HepG2 (cell line): ENCODE measurements around the gene RNPS1. TPM values are rescaled to one million over a fixed set of nuclear protein-coding genes. Genes with fewer than 3 reads are reported as not detected.

ENCODE experiments used
- AGO2 ChIP-seq: fragments of 200-400 bp; formaldehyde crosslinking; optimal IDR thresholded peaks from 2 replicates; pipeline ENCODE3; 2017; ENCODE audit warnings: mild to moderate bottlenecking, low read depth, low read length, moderate library complexity
- BRD4 ChIP-seq: sonication (generic); formaldehyde crosslinking; IDR thresholded peaks from 2 replicates; pipeline ENCODE4 v1.4.0; 2020; ENCODE audit warnings: missing genetic modification reagents
- KDM3A ChIP-seq: IDR thresholded peaks from 2 replicates; pipeline ENCODE4 v1.6.1; 2018; ENCODE audit warnings: low read depth, missing compliant biosample characterization
- PTBP1 ChIP-seq: fragments of 200-400 bp; formaldehyde crosslinking; IDR thresholded peaks from 2 replicates; pipeline ENCODE4 v1.6.1; 2018; ENCODE audit warnings: low read length, low read depth; ENCODE audit not compliant: poor library complexity, severe bottlenecking
- THAP11 ChIP-seq: IDR thresholded peaks from 2 replicates; pipeline ENCODE4 v1.6.1; 2016; ENCODE audit warnings: missing biosample characterization, missing genetic modification reagents
- ZFP36 ChIP-seq: fragments of 150-350 bp; IDR thresholded peaks from 2 replicates; pipeline ENCODE4 v1.6.1; 2018; ENCODE audit warnings: borderline replicate concordance, low read length, low read depth; ENCODE audit not compliant: partially characterized antibody
- ZIK1 ChIP-seq: sonication (generic); formaldehyde crosslinking; IDR thresholded peaks from 2 replicates; pipeline ENCODE4 v1.5.0; 2020; ENCODE audit warnings: mild to moderate bottlenecking, low read depth, missing genetic modification reagents, borderline replicate concordance
- ZNF101 ChIP-seq: sonication (generic); formaldehyde crosslinking; IDR thresholded peaks from 2 replicates; pipeline ENCODE4 v1.4.0; 2020; ENCODE audit warnings: mild to moderate bottlenecking, low read depth, missing genetic modification reagents, borderline replicate concordance
- ZNF891 ChIP-seq: sonication (generic); formaldehyde crosslinking; IDR thresholded peaks from 2 replicates; pipeline ENCODE4 v1.5.0; 2020; ENCODE audit warnings: mild to moderate bottlenecking, missing genetic modification reagents
- polyA plus RNA-seq, 8 experiments: library from polyadenylated mRNA; depleted of rRNA in 3 of 8; stranded (reverse) in 7 of 8; unstranded in 1 of 8; fragments of >200 nt; fragmentation: Illumina TruSeq in 4 of 8; extraction: Trizol in 4 of 8; gene quantifications; 2 replicates each; pipeline versions ENCODE4 v1.2.1 to v1.2.3, GENCODE V29; 2011 to 2016; ENCODE audit warnings: low read depth in 4 of 8, missing spikeins in 1 of 8, mixed read lengths in 1 of 8; ENCODE audit not compliant: insufficient read depth in 1 of 8
- total RNA-seq, 5 experiments: library from RNA; depleted of rRNA; stranded (reverse); fragments of >200 nt; fragmentation: Illumina TruSeq; extraction: Trizol; gene quantifications; 2 replicates each; pipeline ENCODE4 v1.2.3, GENCODE V29; 2016; ENCODE audit warnings: low read depth in 1 of 5
- TF ChIP-seq, protein P1 (sequence below): sonication (generic); formaldehyde crosslinking; IDR thresholded peaks from 2 replicates; pipeline ENCODE4 v1.4.0; 2020; ENCODE audit warnings: missing genetic modification reagents
- TF ChIP-seq, protein P2 (sequence below), 2 experiments: sonication (generic) in 1 of 2; formaldehyde crosslinking in 1 of 2; IDR thresholded peaks; 2 replicates each; pipeline versions ENCODE4 v1.5.1 to v1.6.1; 2011 to 2020; ENCODE audit warnings: borderline replicate concordance in 1 of 2, low read depth in 1 of 2, low read length in 1 of 2, mild to moderate bottlenecking in 1 of 2, missing genetic modification reagents in 1 of 2, moderate library complexity in 1 of 2
- TF ChIP-seq, protein P3 (sequence below): sonication (generic); formaldehyde crosslinking; IDR thresholded peaks from 2 replicates; pipeline ENCODE4 v1.8.0; 2022; ENCODE audit warnings: mild to moderate bottlenecking, missing genetic modification reagents, moderate library complexity
- TF ChIP-seq, protein P4 (sequence below): sonication (generic); formaldehyde crosslinking; IDR thresholded peaks from 2 replicates; pipeline ENCODE4 v1.5.1; 2020; ENCODE audit warnings: mild to moderate bottlenecking, missing genetic modification reagents, moderate library complexity
- TF ChIP-seq, protein P5 (sequence below): sonication (generic); formaldehyde crosslinking; IDR thresholded peaks from 2 replicates; pipeline ENCODE4 v1.4.0; 2020; ENCODE audit warnings: mild to moderate bottlenecking, low read depth, missing genetic modification reagents

RNPS1 gene
- total and polyA plus RNA-seq, 2 of the 13 experiments (the other 11 are each of a cell fraction or from before 2014, with no cell fraction given): 126 to 133 TPM

DNA sequence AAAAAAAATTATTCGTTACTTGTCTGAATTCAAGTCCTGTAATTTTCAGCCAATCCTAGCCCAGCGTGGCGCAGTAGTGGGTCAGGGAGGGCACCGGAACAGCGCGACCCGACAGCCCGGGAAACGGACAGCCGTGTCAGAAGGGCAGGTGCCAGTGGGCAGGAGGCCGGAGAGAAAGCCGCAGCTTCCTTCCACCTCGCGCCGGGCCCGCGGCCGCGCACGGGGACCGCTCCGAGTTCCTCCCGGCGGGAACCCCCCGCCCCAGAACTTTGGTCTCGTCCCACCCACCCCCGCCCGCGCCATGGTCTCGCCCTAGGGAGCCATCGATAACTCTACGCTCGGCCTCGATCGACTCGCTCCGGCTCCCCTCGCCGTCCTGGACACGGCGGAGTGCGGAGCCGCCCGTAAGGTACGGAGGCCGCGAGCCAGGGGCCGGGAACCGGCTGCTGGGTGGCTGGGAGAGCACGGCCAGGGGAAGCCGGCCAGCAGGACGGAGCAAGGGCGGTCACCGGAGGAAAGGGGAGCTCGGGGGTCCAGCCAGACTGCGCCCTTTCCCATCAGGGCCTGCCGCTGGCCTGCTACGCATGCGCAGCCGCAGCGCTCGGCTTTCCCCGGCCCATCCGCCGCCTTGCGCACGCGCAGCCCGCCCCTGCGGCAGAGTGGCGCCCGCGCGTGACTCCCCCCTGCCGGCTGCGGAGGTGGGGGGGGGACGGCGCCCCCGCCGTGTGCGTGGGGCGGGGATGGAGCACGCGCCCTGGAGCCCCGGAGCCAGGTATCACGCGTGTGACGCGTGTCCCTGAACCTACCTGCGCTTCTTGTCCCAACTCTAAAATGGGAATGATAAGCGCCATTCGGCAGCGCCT is 62.6 kb downstream of the RNPS1 start, which contains the start of gene MLST8 (continued):
- TF ChIP-seq, protein P1, sequence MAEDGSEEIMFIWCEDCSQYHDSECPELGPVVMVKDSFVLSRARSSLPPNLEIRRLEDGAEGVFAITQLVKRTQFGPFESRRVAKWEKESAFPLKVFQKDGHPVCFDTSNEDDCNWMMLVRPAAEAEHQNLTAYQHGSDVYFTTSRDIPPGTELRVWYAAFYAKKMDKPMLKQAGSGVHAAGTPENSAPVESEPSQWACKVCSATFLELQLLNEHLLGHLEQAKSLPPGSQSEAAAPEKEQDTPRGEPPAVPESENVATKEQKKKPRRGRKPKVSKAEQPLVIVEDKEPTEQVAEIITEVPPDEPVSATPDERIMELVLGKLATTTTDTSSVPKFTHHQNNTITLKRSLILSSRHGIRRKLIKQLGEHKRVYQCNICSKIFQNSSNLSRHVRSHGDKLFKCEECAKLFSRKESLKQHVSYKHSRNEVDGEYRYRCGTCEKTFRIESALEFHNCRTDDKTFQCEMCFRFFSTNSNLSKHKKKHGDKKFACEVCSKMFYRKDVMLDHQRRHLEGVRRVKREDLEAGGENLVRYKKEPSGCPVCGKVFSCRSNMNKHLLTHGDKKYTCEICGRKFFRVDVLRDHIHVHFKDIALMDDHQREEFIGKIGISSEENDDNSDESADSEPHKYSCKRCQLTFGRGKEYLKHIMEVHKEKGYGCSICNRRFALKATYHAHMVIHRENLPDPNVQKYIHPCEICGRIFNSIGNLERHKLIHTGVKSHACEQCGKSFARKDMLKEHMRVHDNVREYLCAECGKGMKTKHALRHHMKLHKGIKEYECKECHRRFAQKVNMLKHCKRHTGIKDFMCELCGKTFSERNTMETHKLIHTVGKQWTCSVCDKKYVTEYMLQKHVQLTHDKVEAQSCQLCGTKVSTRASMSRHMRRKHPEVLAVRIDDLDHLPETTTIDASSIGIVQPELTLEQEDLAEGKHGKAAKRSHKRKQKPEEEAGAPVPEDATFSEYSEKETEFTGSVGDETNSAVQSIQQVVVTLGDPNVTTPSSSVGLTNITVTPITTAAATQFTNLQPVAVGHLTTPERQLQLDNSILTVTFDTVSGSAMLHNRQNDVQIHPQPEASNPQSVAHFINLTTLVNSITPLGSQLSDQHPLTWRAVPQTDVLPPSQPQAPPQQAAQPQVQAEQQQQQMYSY (CRISPR knock-in tag): no peak
- no peak for TF ChIP-seq ZNF101 (CRISPR knock-in tag)
- TF ChIP-seq, protein P2, sequence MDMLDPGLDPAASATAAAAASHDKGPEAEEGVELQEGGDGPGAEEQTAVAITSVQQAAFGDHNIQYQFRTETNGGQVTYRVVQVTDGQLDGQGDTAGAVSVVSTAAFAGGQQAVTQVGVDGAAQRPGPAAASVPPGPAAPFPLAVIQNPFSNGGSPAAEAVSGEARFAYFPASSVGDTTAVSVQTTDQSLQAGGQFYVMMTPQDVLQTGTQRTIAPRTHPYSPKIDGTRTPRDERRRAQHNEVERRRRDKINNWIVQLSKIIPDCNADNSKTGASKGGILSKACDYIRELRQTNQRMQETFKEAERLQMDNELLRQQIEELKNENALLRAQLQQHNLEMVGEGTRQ (IDR thresholded peaks at IDR 0.05; ENCODE audit: low read depth, low read length): no peak
- TF ChIP-seq, protein P2 (CRISPR knock-in tag; IDR thresholded peaks at IDR 0.05; ENCODE audit: borderline replicate concordance): no peak
- TF ChIP-seq PTBP1: peak; percentile 71
- TF ChIP-seq, protein P3, sequence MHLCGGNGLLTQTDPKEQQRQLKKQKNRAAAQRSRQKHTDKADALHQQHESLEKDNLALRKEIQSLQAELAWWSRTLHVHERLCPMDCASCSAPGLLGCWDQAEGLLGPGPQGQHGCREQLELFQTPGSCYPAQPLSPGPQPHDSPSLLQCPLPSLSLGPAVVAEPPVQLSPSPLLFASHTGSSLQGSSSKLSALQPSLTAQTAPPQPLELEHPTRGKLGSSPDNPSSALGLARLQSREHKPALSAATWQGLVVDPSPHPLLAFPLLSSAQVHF (CRISPR knock-in tag): peak; percentile 72; the same call in 1 of the 2 replicates
- TF ChIP-seq KDM3A (CRISPR knock-in tag): no peak
- no peak for TF ChIP-seq ZFP36
- TF ChIP-seq, protein P4, sequence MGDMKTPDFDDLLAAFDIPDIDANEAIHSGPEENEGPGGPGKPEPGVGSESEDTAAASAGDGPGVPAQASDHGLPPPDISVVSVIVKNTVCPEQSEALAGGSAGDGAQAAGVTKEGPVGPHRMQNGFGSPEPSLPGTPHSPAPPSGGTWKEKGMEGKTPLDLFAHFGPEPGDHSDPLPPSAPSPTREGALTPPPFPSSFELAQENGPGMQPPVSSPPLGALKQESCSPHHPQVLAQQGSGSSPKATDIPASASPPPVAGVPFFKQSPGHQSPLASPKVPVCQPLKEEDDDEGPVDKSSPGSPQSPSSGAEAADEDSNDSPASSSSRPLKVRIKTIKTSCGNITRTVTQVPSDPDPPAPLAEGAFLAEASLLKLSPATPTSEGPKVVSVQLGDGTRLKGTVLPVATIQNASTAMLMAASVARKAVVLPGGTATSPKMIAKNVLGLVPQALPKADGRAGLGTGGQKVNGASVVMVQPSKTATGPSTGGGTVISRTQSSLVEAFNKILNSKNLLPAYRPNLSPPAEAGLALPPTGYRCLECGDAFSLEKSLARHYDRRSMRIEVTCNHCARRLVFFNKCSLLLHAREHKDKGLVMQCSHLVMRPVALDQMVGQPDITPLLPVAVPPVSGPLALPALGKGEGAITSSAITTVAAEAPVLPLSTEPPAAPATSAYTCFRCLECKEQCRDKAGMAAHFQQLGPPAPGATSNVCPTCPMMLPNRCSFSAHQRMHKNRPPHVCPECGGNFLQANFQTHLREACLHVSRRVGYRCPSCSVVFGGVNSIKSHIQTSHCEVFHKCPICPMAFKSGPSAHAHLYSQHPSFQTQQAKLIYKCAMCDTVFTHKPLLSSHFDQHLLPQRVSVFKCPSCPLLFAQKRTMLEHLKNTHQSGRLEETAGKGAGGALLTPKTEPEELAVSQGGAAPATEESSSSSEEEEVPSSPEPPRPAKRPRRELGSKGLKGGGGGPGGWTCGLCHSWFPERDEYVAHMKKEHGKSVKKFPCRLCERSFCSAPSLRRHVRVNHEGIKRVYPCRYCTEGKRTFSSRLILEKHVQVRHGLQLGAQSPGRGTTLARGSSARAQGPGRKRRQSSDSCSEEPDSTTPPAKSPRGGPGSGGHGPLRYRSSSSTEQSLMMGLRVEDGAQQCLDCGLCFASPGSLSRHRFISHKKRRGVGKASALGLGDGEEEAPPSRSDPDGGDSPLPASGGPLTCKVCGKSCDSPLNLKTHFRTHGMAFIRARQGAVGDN: peak; percentile 78
- TF ChIP-seq, protein P5, sequence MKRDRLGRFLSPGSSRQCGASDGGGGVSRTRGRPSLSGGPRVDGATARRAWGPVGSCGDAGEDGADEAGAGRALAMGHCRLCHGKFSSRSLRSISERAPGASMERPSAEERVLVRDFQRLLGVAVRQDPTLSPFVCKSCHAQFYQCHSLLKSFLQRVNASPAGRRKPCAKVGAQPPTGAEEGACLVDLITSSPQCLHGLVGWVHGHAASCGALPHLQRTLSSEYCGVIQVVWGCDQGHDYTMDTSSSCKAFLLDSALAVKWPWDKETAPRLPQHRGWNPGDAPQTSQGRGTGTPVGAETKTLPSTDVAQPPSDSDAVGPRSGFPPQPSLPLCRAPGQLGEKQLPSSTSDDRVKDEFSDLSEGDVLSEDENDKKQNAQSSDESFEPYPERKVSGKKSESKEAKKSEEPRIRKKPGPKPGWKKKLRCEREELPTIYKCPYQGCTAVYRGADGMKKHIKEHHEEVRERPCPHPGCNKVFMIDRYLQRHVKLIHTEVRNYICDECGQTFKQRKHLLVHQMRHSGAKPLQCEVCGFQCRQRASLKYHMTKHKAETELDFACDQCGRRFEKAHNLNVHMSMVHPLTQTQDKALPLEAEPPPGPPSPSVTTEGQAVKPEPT (CRISPR knock-in tag): no peak
- TF ChIP-seq THAP11 (CRISPR knock-in tag): peak; percentile 89
- TF ChIP-seq ZNF891 (CRISPR knock-in tag): peak; percentile 69
- no peak for TF ChIP-seq AGO2
- TF ChIP-seq ZIK1 (CRISPR knock-in tag): no peak; the same call in 1 of the 2 replicates
- TF ChIP-seq BRD4: 0 out of 2 replicates have a peak, but pooled peaks have one; percentile 28
